Measurements from ENCODE around the gene CRMP1.

Gene CRMP1

GRCh38 chr4:5845035-5845905, 47.6 kb downstream of the CRMP1 start:
- TF ChIP-seq CTCF (IDR thresholded peaks at IDR 0.05; ENCODE audit: low read depth, low read length) (no peak), MYC (IDR thresholded peaks at IDR 0.05; ENCODE audit: low read depth, low read length) (no peak), MAX (IDR thresholded peaks at IDR 0.05; ENCODE audit: low read depth, low read length) (no peak), POLR2A (IDR thresholded peaks at IDR 0.05; ENCODE audit: extremely low read depth, insufficient read length) (no peak)
- DNase-seq (ENCODE audit: low read depth) = no peak
- H3K4me3 ChIP-seq (ENCODE audit: low read depth, low read length) = no peak overlapping the region

- TF ChIP-seq CTCF (IDR thresholded peaks at IDR 0.05; ENCODE audit: low read depth, low read length) = no peak
- no peak for TF ChIP-seq MAX (IDR thresholded peaks at IDR 0.05; ENCODE audit: low read depth, low read length)
- TF ChIP-seq POLR2A (IDR thresholded peaks at IDR 0.05; ENCODE audit: extremely low read depth, insufficient read length) = no peak
- no peak for TF ChIP-seq MYC (IDR thresholded peaks at IDR 0.05; ENCODE audit: low read depth, low read length)
- H3K4me3 ChIP-seq (ENCODE audit: low read depth, low read length) = no peak overlapping the region
These were observed 49.0 kb downstream of the CRMP1 start for GRCh38 chr4:5843573-5844530.

GRCh38 chr4:5842456-5842855, 50.4 kb downstream of the CRMP1 start:
- DNase-seq (ENCODE audit: low read depth) = no peak
- no peak overlapping the region for H3K4me3 ChIP-seq (ENCODE audit: low read depth, low read length)
- TF ChIP-seq MYC (IDR thresholded peaks at IDR 0.05; ENCODE audit: low read depth, low read length) = no peak
- TF ChIP-seq CTCF (IDR thresholded peaks at IDR 0.05; ENCODE audit: low read depth, low read length) = no peak

More at GRCh38 chr4:5843573-5844530, 49.0 kb downstream of the CRMP1 start:
- DNase-seq (ENCODE audit: low read depth) = peak; percentile 35

- DNase-seq (ENCODE audit: low read depth) = no peak
These were observed 52.9 kb downstream of the CRMP1 start for GRCh38 chr4:5839751-5840674.

More at GRCh38 chr4:5839751-5840674, 52.9 kb downstream of the CRMP1 start:
- no peak for TF ChIP-seq MAX (IDR thresholded peaks at IDR 0.05; ENCODE audit: low read depth, low read length)
- TF ChIP-seq CTCF (IDR thresholded peaks at IDR 0.05; ENCODE audit: low read depth, low read length) = no peak
- TF ChIP-seq POLR2A (IDR thresholded peaks at IDR 0.05; ENCODE audit: extremely low read depth, insufficient read length) = no peak
- TF ChIP-seq MYC (IDR thresholded peaks at IDR 0.05; ENCODE audit: low read depth, low read length) = no peak
- no peak overlapping the region for H3K4me3 ChIP-seq (ENCODE audit: low read depth, low read length)
